HTERT RPE-1 (cell line): ENCODE data around the gene DAGLB.
"Not testable (repeated sequence)": the region's sequence is repeated elsewhere in the genome, so short reads cannot be mapped to it uniquely, and the experiment has no call there.

Source experiments
- in situ Hi-C: fragments of 300-500 bp; cut with MboI; formaldehyde crosslinking; loops from 4 replicates; pipeline ENCODE4 v1.14.3; 2020; ENCODE audit warnings: low sequenced_read_pairs

The DAGLB gene

GRCh38 chr7:6379886-6380285 lies 67.9 kb downstream of the DAGLB start:
- in situ Hi-C loops, result no loop called here

GRCh38 chr7:6378556-6378955 lies 69.2 kb downstream of the DAGLB start:
- in situ Hi-C loops, result not testable (repeated sequence)

GRCh38 chr7:6376820-6377219 lies 70.9 kb downstream of the DAGLB start:
- in situ Hi-C loops, result no loop called here

- in situ Hi-C loops, result no loop called here
Measured at GRCh38 chr7:6375348-6376101, 72.2 kb downstream of the DAGLB start.

GRCh38 chr7:6367701-6368211 lies 80.0 kb downstream of the DAGLB start:
- in situ Hi-C loops, result no loop called here

- in situ Hi-C loops, result no loop called here
Measured at GRCh38 chr7:6365451-6365850, 82.3 kb downstream of the DAGLB start.

- in situ Hi-C loops, result no loop called here
Measured at GRCh38 chr7:6360841-6361240, 86.9 kb downstream of the DAGLB start.

- in situ Hi-C loops, result no loop called here
Measured at GRCh38 chr7:6359734-6360133, 88.0 kb downstream of the DAGLB start.
